Muscle layer of duodenum (tissue), 2 donors: ENCODE results near the gene P2RX6.
"Not testable (repeated sequence)": the region's sequence is repeated elsewhere in the genome, so short reads cannot be mapped to it uniquely, and the experiment has no call there.

ENCODE experiments used
- H3K27ac ChIP-seq: one replicate; pipeline ENCODE4 v1.7.0; 2013; ENCODE audit warnings: mild to moderate bottlenecking, low read length
- H3K27me3 ChIP-seq: one replicate; pipeline ENCODE4 v1.7.0; 2013; ENCODE audit warnings: low read depth, mild to moderate bottlenecking, control low read depth, low read length
- H3K36me3 ChIP-seq, 2 donors: one replicate each; pipeline ENCODE4 v1.7.0; 2013; ENCODE audit warnings: low read length in 2 of 2, control low read depth in 1 of 2, mild to moderate bottlenecking in 1 of 2; ENCODE audit not compliant: insufficient read depth in 2 of 2, control insufficient read depth in 1 of 2
- H3K4me1 ChIP-seq, 2 donors: one replicate each; pipeline ENCODE4 v1.7.0; 2013; ENCODE audit warnings: low read length in 2 of 2, mild to moderate bottlenecking in 2 of 2, control low read depth in 1 of 2, moderate library complexity in 1 of 2; ENCODE audit not compliant: insufficient read depth in 2 of 2, control insufficient read depth in 1 of 2
- H3K4me3 ChIP-seq, 2 donors: one replicate each; pipeline ENCODE4 v1.7.0; 2013; ENCODE audit warnings: low read length in 2 of 2, low read depth in 1 of 2, mild to moderate bottlenecking in 1 of 2
- H3K9me3 ChIP-seq, 2 donors: one replicate each; pipeline ENCODE4 v1.7.0; 2013; ENCODE audit warnings: low read length in 2 of 2, control low read depth in 1 of 2, mild to moderate bottlenecking in 1 of 2; ENCODE audit not compliant: control insufficient read depth in 1 of 2
- donor health status: healthy.

P2RX6 gene

GRCh38 chr22:21014726-21015465, at the start of gene P2RX6:
TSS of gene P2RX6 (plus strand) at chr22:21015165. CDS start at chr22:21015175, 10 bp downstream.
- no peaks in the 10 kb centered on the region for H3K36me3 ChIP-seq
- H3K9me3 ChIP-seq = no peaks in the 10 kb centered on the region
- peak within 1 kb of the TSS; percentile 57 to 71 for H3K4me3 ChIP-seq
- H3K27ac ChIP-seq = no peak within 1 kb of the TSS
- peaks cover 4 to 24% of the 10 kb centered on the region in 2 donors for H3K4me1 ChIP-seq
- no peaks in the 10 kb centered on the region for H3K27me3 ChIP-seq

- Histone ChIP-seq H3K9me3 (no peaks in the 10 kb centered on the region), H3K27ac (no peak overlapping the region)
These were observed 48.8 kb upstream of the P2RX6 start for GRCh38 chr22:20965888-20966855.

GRCh38 chr22:20966883-20967696, 47.9 kb upstream of the P2RX6 start, which contains the start of gene AIFM3:
TSS of gene AIFM3 (plus strand) at chr22:20967255. CDS start at chr22:20967945, 690 bp downstream.
- Histone ChIP-seq H3K4me1 (peaks cover 0 to 7% of the 10 kb centered on the region in 2 donors), H3K4me3 (no peak within 1 kb of the TSS), H3K9me3 (no peaks in the 10 kb centered on the region), H3K27me3 (no peaks in the 10 kb centered on the region), H3K27ac (no peak within 1 kb of the TSS), H3K36me3 (no peaks in the 10 kb centered on the region)

More at GRCh38 chr22:20965888-20966855, 48.8 kb upstream of the P2RX6 start:
- Histone ChIP-seq H3K27me3 (no peaks in the 10 kb centered on the region), H3K4me1 (peaks cover 0 to 7% of the 10 kb centered on the region in 2 donors), H3K36me3 (no peaks in the 10 kb centered on the region), H3K4me3 (no peak overlapping the region)

- no peak overlapping the region for H3K4me3 ChIP-seq
- no peaks in the 10 kb centered on the region for H3K27me3 ChIP-seq
- no peaks in the 10 kb centered on the region for H3K36me3 ChIP-seq
- H3K4me1 ChIP-seq = peaks cover 0 to 7% of the 10 kb centered on the region in 2 donors
- no peak overlapping the region for H3K27ac ChIP-seq
- no peaks in the 10 kb centered on the region for H3K9me3 ChIP-seq
These were observed 47.2 kb upstream of the P2RX6 start for GRCh38 chr22:20967697-20968211.

GRCh38 chr22:20968281-20968977, 46.5 kb upstream of the P2RX6 start:
- H3K36me3 ChIP-seq = no peaks in the 10 kb centered on the region
- H3K9me3 ChIP-seq = no peaks in the 10 kb centered on the region
- no peaks in the 10 kb centered on the region for H3K27me3 ChIP-seq
- H3K4me1 ChIP-seq = peaks cover 0 to 7% of the 10 kb centered on the region in 2 donors
- H3K4me3 ChIP-seq = no peak overlapping the region
- H3K27ac ChIP-seq = no peak overlapping the region

- Histone ChIP-seq H3K27ac (no peak overlapping the region), H3K36me3 (no peaks in the 10 kb centered on the region), H3K9me3 (no peaks in the 10 kb centered on the region), H3K4me3 (no peak overlapping the region), H3K4me1 (no peaks in the 10 kb centered on the region), H3K27me3 (no peaks in the 10 kb centered on the region)
These were observed 43.9 kb upstream of the P2RX6 start for GRCh38 chr22:20970939-20971657.

- not testable (repeated sequence) for H3K27me3 ChIP-seq, H3K36me3 ChIP-seq, H3K4me3 ChIP-seq, H3K9me3 ChIP-seq, H3K4me1 ChIP-seq, H3K27ac ChIP-seq
These were observed 42.8 kb upstream of the P2RX6 start for GRCh38 chr22:20972014-20972694.

- H3K4me3 ChIP-seq = no peak overlapping the region
- no peaks in the 10 kb centered on the region for H3K4me1 ChIP-seq
- no peaks in the 10 kb centered on the region for H3K27me3 ChIP-seq
- H3K9me3 ChIP-seq = no peaks in the 10 kb centered on the region
- H3K36me3 ChIP-seq = no peaks in the 10 kb centered on the region
- no peak overlapping the region for H3K27ac ChIP-seq
These were observed 41.9 kb upstream of the P2RX6 start for GRCh38 chr22:20972933-20973577.

- H3K27ac ChIP-seq = no peak overlapping the region
- no peaks in the 10 kb centered on the region for H3K9me3 ChIP-seq
- no peaks in the 10 kb centered on the region for H3K36me3 ChIP-seq
- H3K4me3 ChIP-seq = no peak overlapping the region
- no peaks in the 10 kb centered on the region for H3K27me3 ChIP-seq
- no peaks in the 10 kb centered on the region for H3K4me1 ChIP-seq
These were observed 41.2 kb upstream of the P2RX6 start for GRCh38 chr22:20973634-20974286.
